Ectodermal cell (in vitro differentiated cells): ENCODE results near the gene YAE1.

Experiments used
- H3K27ac ChIP-seq: 2 replicates; pipeline ENCODE4 v1.7.0; 2013; ENCODE audit warnings: mild to moderate bottlenecking, low read depth, low read length; ENCODE audit not compliant: insufficient read depth, poor library complexity, severe bottlenecking
- H3K27me3 ChIP-seq: 2 replicates; pipeline ENCODE4 v1.7.0; 2013; ENCODE audit warnings: mild to moderate bottlenecking, low read length; ENCODE audit not compliant: insufficient read depth, control insufficient read depth, poor library complexity, severe bottlenecking
- H3K36me3 ChIP-seq: one replicate; pipeline ENCODE4 v1.7.0; 2013; ENCODE audit warnings: low read length; ENCODE audit not compliant: control insufficient read depth, insufficient read depth
- H3K4me1 ChIP-seq: one replicate; pipeline ENCODE4 v1.7.0; 2013; ENCODE audit warnings: low read length; ENCODE audit not compliant: control insufficient read depth, insufficient read depth
- H3K4me3 ChIP-seq: 2 replicates; pipeline ENCODE4 v1.7.0; 2013; ENCODE audit warnings: low read depth, low read length, control low read depth; ENCODE audit not compliant: insufficient read depth
- H3K9me3 ChIP-seq: 2 replicates; pipeline ENCODE4 v1.7.0; 2013; ENCODE audit warnings: mild to moderate bottlenecking, low read length, moderate library complexity; ENCODE audit not compliant: control insufficient read depth
- WGBS, 2 experiments: methylation state at CpG; one replicate each; pipeline ENCODE4 v1.1.7; 2013; ENCODE audit warnings: missing lambda C conversion rate in 2 of 2; 5-methylcytosine and 5-hydroxymethylcytosine counted together

The YAE1 gene

DNA sequence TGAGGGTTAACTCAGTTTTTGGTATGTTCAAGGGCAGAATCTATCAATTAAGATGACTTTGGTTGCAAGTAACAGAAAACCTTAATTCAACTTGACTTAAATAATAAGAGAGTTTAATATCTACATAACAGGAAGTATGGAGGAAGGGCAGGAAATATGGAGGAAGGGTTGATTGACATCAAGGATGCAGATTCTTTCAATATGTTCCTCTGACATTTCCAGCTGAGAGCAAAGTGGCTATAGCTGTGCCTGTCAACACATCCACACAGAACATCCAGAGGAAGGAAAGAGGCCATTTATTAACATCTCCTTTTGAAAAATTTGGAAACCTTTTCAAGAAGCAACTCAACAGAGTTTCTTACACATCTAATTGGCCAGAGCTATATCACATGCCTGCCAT lies 37.7 kb downstream of the YAE1 start:
- H3K27ac ChIP-seq = no peak overlapping the region
- no peaks in the 10 kb centered on the region for H3K4me1 ChIP-seq
- H3K36me3 ChIP-seq = no peaks in the 10 kb centered on the region
- no peak overlapping the region for H3K4me3 ChIP-seq
- peaks cover under 1% of the 10 kb centered on the region for H3K27me3 ChIP-seq
- H3K9me3 ChIP-seq = no peaks in the 10 kb centered on the region

DNA sequence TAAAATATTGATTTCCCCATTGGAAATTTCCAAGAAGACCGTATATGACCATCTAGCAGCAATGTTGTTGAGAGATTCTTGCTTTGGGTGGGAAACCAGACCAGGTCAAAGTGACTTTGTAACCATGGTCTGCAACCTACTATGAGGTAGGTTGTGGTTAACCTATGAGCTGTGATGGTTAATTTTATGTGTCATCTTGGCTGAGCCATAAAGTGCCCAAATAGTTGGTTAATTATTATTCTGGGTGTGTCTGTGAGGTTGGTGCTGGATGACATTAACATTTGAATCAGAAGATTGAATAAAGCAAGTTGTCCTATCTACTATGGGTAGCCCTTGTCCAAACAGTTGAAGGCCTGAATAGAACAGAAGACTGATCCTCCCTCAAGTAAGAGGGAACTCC lies 38.9 kb downstream of the YAE1 start:
- H3K4me3 ChIP-seq = no peak overlapping the region
- WGBS, 2 experiments = 89 to 100% methylated on average over 1 of the region's 1 CpG
- no peaks in the 10 kb centered on the region for H3K36me3 ChIP-seq
- no peaks in the 10 kb centered on the region for H3K4me1 ChIP-seq
- peaks cover 12% of the 10 kb centered on the region for H3K27me3 ChIP-seq
- H3K27ac ChIP-seq = no peak overlapping the region
- no peaks in the 10 kb centered on the region for H3K9me3 ChIP-seq

DNA sequence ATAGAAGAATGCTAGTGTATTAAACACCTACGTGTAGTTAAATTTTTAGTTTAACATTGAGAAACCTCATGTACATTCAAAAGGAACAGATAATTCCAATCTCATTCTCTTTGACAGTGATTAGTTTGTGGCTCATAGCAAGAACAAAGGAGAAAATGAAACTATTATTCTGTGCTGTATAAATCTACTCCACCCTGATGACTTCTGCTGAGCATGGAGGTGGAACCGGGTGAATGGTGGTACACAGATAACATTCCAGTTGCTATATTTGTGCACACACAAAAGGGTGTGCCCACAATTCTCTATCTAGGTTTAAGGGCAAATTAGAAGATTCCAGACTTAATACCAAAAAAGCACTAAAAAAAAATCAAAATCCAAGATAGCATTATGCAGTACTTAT lies 40.1 kb downstream of the YAE1 start:
- WGBS, 2 experiments = 90 to 100% methylated on average over 1 to 2 of the region's 2 CpGs
- Histone ChIP-seq H3K4me1 (no peaks in the 10 kb centered on the region), H3K4me3 (no peak overlapping the region), H3K27ac (no peak overlapping the region), H3K9me3 (no peaks in the 10 kb centered on the region), H3K36me3 (no peaks in the 10 kb centered on the region), H3K27me3 (peaks cover 18% of the 10 kb centered on the region)

- no peak overlapping the region for H3K4me3 ChIP-seq
- peaks cover 18% of the 10 kb centered on the region for H3K27me3 ChIP-seq
- 94 to 98% methylated on average over 2 of the region's 2 CpGs for WGBS, 2 experiments
- no peak overlapping the region for H3K27ac ChIP-seq
- H3K36me3 ChIP-seq = no peaks in the 10 kb centered on the region
- H3K4me1 ChIP-seq = no peaks in the 10 kb centered on the region
- no peaks in the 10 kb centered on the region for H3K9me3 ChIP-seq
Observed at GRCh38 chr7:39606941-39607340, 40.7 kb downstream of the YAE1 start.

GRCh38 chr7:39607865-39608264 lies 41.7 kb downstream of the YAE1 start:
- 96 to 100% methylated on average over 2 of the region's 2 CpGs for WGBS, 2 experiments
- Histone ChIP-seq H3K27me3 (peaks cover 18% of the 10 kb centered on the region), H3K9me3 (no peaks in the 10 kb centered on the region), H3K27ac (no peak overlapping the region), H3K36me3 (no peaks in the 10 kb centered on the region), H3K4me3 (no peak overlapping the region), H3K4me1 (no peaks in the 10 kb centered on the region)

DNA sequence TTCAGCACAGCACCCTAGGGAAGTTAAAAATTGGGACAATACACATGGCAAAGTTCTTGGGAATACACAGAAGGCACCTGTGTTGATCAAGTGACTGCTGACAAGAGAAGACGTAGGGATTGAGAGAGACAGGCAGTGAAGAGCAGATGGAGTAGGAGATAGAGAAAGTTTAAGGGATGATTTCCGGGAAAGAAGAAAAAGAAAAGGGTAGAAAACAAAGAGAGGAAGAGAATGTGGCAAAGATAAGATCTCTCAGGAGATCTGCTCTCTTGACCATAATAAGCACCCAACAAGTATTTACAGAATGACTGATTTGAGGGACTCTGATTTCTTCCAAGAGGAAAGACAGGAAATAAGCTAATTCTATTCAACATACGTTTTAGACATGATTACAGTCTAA lies 42.1 kb downstream of the YAE1 start:
- peaks cover 18% of the 10 kb centered on the region for H3K27me3 ChIP-seq
- no peaks in the 10 kb centered on the region for H3K9me3 ChIP-seq
- H3K36me3 ChIP-seq = no peaks in the 10 kb centered on the region
- no peak overlapping the region for H3K27ac ChIP-seq
- no peak overlapping the region for H3K4me3 ChIP-seq
- H3K4me1 ChIP-seq = no peaks in the 10 kb centered on the region
- 87 to 90% methylated on average over 2 of the region's 3 CpGs for WGBS, 2 experiments

GRCh38 chr7:39609113-39609934 lies 43.1 kb downstream of the YAE1 start:
- H3K4me3 ChIP-seq = peak overlapping the region; percentile 16
- H3K27ac ChIP-seq = no peak overlapping the region
- peaks cover 18% of the 10 kb centered on the region for H3K27me3 ChIP-seq
- H3K36me3 ChIP-seq = no peaks in the 10 kb centered on the region
- H3K4me1 ChIP-seq = no peaks in the 10 kb centered on the region
- WGBS, 2 experiments = 56 to 63% methylated on average over 36 of the region's 36 CpGs
- H3K9me3 ChIP-seq = no peaks in the 10 kb centered on the region

DNA sequence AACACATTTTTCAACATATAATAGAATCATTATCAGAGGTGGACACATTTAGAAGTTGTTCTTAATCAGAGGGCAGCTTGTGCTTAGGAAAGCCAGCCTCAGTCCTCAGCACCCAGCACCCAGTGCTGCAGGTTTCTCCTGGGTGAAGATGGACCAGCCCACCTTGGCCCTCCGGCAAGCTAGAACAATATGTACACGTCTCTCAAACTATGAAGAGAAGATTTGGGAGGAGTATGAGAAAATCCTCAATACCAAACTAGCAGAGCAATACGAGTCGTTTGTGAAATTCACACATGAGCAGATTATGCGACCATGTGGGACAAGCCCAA lies 43.7 kb downstream of the YAE1 start:
- Histone ChIP-seq H3K27me3 (peaks cover 18% of the 10 kb centered on the region), H3K9me3 (no peaks in the 10 kb centered on the region), H3K36me3 (no peaks in the 10 kb centered on the region), H3K27ac (no peak overlapping the region), H3K4me3 (peak overlapping the region; percentile 16), H3K4me1 (no peaks in the 10 kb centered on the region)
- WGBS, 2 experiments = 95% methylated on average over 5 of the region's 5 CpGs

GRCh38 chr7:39613577-39613976 lies 47.4 kb downstream of the YAE1 start:
- 87 to 94% methylated on average over 4 of the region's 4 CpGs for WGBS, 2 experiments
- Histone ChIP-seq H3K4me3 (no peak overlapping the region), H3K27ac (no peak overlapping the region), H3K27me3 (peaks cover 18% of the 10 kb centered on the region), H3K4me1 (no peaks in the 10 kb centered on the region), H3K9me3 (no peaks in the 10 kb centered on the region), H3K36me3 (no peaks in the 10 kb centered on the region)

DNA sequence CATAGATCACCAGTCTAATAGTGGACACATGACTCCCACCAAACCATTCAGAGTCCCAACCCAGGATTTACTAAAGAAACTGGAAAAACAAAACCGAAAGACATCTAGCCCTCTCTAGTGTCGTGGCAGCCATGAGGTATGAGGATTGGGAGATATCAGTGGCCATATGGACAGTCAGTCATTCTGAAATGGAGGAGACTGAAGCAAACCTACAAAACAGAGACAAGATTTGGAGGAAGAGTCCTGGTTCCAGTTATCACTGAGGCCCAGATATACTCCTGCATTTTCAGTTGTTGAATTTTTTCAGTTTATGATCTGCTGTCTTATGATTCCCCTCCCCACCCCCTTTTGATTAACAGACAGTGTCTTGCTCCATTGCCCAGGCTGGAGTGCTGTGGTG lies 48.1 kb downstream of the YAE1 start:
- Histone ChIP-seq H3K4me1 (no peaks in the 10 kb centered on the region), H3K4me3 (no peak overlapping the region), H3K36me3 (no peaks in the 10 kb centered on the region), H3K27ac (no peak overlapping the region), H3K27me3 (peaks cover 13% of the 10 kb centered on the region), H3K9me3 (no peaks in the 10 kb centered on the region)
- WGBS, 2 experiments = 87 to 93% methylated on average over 2 of the region's 2 CpGs
